ENCODE results near the gene SLC35G2.
"Not testable (repeated sequence)": the region's sequence is repeated elsewhere in the genome, so short reads cannot be mapped to it uniquely, and the experiment has no call there.

SLC35G2 gene

DNA sequence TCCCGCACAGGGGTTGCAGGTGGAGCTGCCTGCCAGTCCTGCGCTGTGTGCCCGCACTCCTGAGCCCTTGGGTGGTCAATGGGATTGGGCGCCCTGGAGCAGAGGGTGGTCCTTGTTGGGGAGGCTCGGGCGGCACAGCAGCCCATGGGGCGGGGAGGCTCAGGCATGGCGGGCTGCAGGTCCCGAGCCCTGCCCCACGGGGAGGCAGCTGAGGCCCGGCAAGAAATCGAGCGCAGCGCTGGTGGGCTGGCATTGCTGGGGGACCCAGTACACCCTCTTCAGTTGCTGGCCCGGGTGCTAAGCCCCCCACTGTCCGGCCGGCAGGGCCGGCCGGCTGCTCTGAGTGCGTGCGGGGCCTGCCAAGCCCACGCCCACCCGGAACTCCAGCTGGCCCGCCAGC is 71.0 kb downstream of the SLC35G2 start:
- peaks cover 13% of the 10 kb centered on the region; the same call in 1 of the 2 replicates for H3K4me1 ChIP-seq (ENCODE audit: insufficient read depth, low read length)
- H3K9me3 ChIP-seq (ENCODE audit: control insufficient read depth, insufficient read depth, low read length), result no peaks in the 10 kb centered on the region; the same call in 1 of the 2 replicates
- no peaks in the 10 kb centered on the region for H3K36me3 ChIP-seq (ENCODE audit: insufficient read depth, low read length)
- no peak overlapping the region for H3K9ac ChIP-seq (ENCODE audit: low read depth, low read length)

DNA sequence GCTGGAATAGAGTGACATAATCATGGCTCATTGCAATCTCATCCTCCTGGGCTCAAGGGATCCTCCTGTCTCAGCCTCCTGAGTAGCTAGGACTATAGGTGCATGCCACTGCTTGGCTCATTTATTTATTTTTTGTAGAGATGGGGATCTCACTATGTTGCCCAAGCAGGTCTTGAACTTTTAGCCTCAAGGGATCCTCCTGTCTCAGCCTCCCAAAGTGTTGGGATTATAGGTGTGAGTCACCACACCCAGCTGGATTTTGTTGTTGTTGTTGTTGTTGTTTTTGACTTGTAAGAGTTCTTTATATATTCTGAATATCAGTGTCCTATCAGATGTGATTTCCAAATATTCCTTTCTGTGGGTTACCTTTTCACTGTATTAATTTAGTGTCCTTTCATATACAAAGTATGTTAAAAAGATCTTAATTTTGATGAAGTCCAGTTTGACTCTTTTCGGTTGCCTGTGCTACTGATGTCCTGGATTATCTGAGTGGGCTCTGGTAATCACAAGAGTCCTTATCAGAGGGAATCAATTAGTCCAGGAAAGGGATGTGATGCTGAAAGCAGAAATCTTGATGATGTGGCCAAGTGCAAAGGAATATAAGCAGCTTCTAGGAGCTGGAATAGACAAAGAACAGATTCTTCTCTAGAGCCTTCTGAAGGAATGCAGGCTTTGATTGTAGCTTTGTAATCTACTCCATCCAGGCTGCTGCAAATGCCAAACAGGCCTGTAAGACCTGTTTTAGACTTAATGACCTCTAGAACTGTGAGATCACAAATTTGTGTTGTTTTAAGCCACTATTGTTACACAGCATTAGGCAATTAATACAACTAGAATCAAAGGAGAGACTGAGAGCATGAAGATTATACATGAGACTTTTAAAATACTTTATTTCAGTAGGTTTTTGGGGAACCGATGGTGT is 73.3 kb downstream of the SLC35G2 start:
- no peaks in the 10 kb centered on the region for H3K36me3 ChIP-seq (ENCODE audit: insufficient read depth, low read length)
- no peak overlapping the region for H3K9ac ChIP-seq (ENCODE audit: low read depth, low read length)
- no peaks in the 10 kb centered on the region; the same call in 1 of the 2 replicates for H3K9me3 ChIP-seq (ENCODE audit: control insufficient read depth, insufficient read depth, low read length)
- peaks cover 16% of the 10 kb centered on the region; the same call in 1 of the 2 replicates for H3K4me1 ChIP-seq (ENCODE audit: insufficient read depth, low read length)

DNA sequence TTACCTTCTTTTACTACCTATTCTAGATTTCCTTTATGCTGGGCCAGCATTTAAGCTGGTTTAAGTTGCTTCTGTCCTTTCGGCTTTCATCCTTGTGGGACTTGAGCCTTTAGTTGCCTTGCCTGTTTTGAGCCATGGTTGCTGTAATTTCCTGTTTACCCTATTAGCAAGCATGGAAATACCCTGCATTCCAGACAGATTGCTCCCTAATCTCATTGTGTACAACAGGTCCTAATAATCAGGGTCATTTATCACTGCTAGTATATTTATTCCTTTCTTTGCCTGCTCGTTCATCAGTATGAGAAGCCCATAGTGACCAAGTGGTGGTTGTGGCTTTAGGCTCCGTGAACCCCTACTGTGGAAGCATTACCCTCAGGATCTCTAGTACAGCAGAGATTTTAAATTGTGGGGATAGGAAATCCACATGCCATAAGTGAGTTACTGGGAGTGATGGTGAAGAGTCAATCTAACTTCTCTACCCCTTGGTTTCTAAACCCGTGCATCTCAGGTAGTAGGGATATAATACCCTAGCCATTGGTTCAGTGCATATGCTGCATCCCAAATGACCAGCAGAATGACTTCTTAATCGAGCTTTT is 75.0 kb downstream of the SLC35G2 start:
- no peaks in the 10 kb centered on the region for H3K36me3 ChIP-seq (ENCODE audit: insufficient read depth, low read length)
- H3K9ac ChIP-seq (ENCODE audit: low read depth, low read length), result no peak overlapping the region
- peaks cover 25% of the 10 kb centered on the region; the same call in 1 of the 2 replicates for H3K4me1 ChIP-seq (ENCODE audit: insufficient read depth, low read length)
- H3K9me3 ChIP-seq (ENCODE audit: control insufficient read depth, insufficient read depth, low read length), result no peaks in the 10 kb centered on the region; the same call in 1 of the 2 replicates

DNA sequence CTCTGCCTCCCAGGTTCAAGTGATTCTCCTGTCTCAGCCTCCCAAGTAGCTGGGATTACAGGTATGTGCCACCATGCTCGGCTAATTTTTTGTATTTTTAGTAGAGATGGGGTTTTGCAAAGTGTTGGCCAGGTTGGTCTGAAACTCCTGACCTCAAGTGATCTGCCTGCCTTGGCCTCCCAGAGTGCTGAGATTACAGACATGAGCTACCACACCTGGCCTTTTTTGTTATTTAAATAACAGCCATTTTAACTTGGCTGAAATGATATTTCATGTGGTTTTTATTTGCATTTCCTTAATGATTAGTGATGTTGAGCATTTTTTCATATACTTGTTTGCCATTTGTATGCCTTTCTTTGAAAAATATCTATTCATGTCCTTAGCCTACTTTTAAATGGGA is 78.2 kb downstream of the SLC35G2 start:
- H3K4me1 ChIP-seq (ENCODE audit: insufficient read depth, low read length), result peaks cover 31% of the 10 kb centered on the region; the same call in 1 of the 2 replicates
- not testable (repeated sequence) for H3K36me3 ChIP-seq (ENCODE audit: insufficient read depth, low read length); H3K9me3 ChIP-seq (ENCODE audit: control insufficient read depth, insufficient read depth, low read length); H3K9ac ChIP-seq (ENCODE audit: low read depth, low read length)

DNA sequence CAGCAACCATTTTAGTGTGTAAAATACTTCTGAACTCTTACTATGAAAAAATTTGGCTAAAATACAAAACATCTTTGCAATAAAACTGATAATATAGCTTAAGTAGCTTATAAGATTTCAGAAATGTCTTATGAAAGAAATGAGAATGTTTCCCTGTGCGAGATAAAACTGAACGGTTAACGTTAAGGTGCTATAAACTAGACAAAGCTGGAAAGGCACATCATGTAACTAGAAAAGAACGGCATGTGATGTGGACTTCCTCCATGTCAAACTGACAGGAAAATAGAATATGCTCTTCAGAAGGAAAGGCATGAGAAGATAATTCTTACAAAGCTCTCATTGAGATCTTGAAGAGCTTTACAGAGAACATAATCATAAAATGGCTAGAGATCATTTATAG is 79.6 kb downstream of the SLC35G2 start:
- Histone ChIP-seq H3K9me3 (ENCODE audit: control insufficient read depth, insufficient read depth, low read length) (peaks cover 2% of the 10 kb centered on the region; the same call in 1 of the 2 replicates), H3K4me1 (ENCODE audit: insufficient read depth, low read length) (peaks cover 26% of the 10 kb centered on the region; the same call in 1 of the 2 replicates), H3K9ac (ENCODE audit: low read depth, low read length) (no peak overlapping the region), H3K36me3 (ENCODE audit: insufficient read depth, low read length) (no peaks in the 10 kb centered on the region)

DNA sequence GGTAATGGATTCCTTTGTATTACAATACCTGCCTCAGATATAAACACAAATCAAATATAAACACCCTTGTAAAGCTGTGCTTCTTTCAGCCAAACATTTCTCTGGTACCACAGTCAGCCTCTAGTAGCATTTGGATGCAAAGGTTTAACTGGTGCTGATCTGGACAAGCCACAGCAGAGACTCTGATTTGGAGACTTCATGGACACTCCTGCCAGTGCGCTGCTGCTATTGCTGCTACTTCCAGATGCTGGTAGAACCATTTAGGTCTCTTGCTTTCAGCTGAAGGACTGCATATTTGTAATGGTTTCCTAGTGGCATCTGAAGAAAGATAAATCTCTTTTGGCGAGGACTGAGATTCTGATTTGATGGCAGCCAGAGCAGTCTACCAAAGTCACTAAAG is 80.0 kb downstream of the SLC35G2 start:
- H3K36me3 ChIP-seq (ENCODE audit: insufficient read depth, low read length), result no peaks in the 10 kb centered on the region
- H3K4me1 ChIP-seq (ENCODE audit: insufficient read depth, low read length), result peaks cover 22% of the 10 kb centered on the region; the same call in 1 of the 2 replicates
- H3K9ac ChIP-seq (ENCODE audit: low read depth, low read length), result no peak overlapping the region
- peaks cover 2% of the 10 kb centered on the region; the same call in 1 of the 2 replicates for H3K9me3 ChIP-seq (ENCODE audit: control insufficient read depth, insufficient read depth, low read length)

DNA sequence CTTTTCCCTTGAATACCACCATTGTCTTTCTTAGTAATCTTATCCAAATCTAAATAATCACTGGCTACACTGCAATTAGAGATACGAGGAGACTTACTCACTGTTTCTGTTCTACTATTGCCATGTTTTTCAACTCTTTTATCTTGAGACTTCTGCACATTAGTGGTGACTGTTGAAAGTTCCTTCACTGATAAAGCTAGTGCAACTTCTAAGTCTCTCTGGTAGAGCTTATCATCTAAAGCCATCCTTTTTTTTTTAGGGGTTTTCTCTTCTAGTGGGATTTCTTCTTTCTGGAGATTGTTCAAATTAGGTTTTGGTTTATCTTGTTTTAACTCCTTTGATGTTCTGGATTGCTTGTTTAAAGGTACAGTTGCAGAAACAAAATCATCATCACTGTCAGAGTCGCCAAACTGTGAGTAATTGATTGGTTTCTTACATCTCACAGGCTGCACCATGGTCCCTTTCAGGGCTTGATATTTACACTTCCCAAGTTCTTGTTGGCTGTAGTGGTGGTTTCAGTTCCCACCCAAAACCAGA is 80.8 kb downstream of the SLC35G2 start:
- Histone ChIP-seq H3K36me3 (ENCODE audit: insufficient read depth, low read length) (no peaks in the 10 kb centered on the region), H3K4me1 (ENCODE audit: insufficient read depth, low read length) (peaks cover 18% of the 10 kb centered on the region; the same call in 1 of the 2 replicates)

DNA sequence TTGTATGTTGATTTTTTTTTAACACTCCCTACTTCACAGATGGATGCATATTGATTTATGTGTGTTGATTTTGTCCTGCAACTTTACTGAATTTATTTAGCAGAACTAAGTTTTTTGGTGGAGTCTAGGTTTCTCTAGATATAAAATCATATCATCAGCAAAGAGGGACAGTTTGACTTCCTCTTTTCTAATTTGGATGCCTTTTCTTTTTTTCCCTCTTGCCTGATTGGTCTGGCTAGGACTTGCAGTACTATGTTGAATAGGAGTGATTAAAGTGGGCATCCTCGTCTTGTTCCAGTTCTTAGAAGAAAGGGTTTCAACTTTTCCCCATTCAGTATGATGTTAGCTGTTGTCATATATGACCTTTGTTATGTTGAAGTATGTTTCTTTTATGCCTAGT is 81.8 kb downstream of the SLC35G2 start:
- peaks cover 18% of the 10 kb centered on the region; the same call in 1 of the 2 replicates for H3K4me1 ChIP-seq (ENCODE audit: insufficient read depth, low read length)
- not testable (repeated sequence) for H3K9me3 ChIP-seq (ENCODE audit: control insufficient read depth, insufficient read depth, low read length)

More for the DNA sequence above, 80.8 kb downstream of the SLC35G2 start:
- Histone ChIP-seq H3K9ac (ENCODE audit: low read depth, low read length) (no peak overlapping the region), H3K9me3 (ENCODE audit: control insufficient read depth, insufficient read depth, low read length) (peaks cover 2% of the 10 kb centered on the region; the same call in 1 of the 2 replicates)

DNA sequence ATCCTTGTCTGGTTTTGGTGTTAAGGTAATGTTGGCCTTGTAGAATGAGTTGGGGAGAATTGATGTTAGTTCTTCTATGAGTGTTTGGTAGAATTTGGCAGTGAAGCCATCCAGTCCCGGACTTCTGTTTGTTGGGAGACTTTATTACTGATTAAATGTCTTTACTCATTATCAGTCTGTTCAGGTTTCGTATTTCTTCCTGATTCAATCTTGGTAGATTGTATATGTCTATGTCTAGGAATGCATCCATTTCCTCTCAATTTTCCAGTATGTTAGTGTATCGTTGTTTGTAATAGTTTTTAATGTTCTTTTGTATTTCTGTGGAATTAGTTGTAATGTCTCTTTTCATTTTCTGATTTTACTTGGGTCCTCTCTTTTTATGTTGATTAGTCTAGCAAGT is 82.5 kb downstream of the SLC35G2 start:
- Histone ChIP-seq H3K36me3 (ENCODE audit: insufficient read depth, low read length) (no peaks in the 10 kb centered on the region), H3K9me3 (ENCODE audit: control insufficient read depth, insufficient read depth, low read length) (peaks cover 2% of the 10 kb centered on the region; the same call in 1 of the 2 replicates), H3K9ac (ENCODE audit: low read depth, low read length) (no peak overlapping the region), H3K4me1 (ENCODE audit: insufficient read depth, low read length) (peaks cover 18% of the 10 kb centered on the region; the same call in 1 of the 2 replicates)

More for the DNA sequence above, 81.8 kb downstream of the SLC35G2 start:
- H3K9ac ChIP-seq (ENCODE audit: low read depth, low read length); H3K36me3 ChIP-seq (ENCODE audit: insufficient read depth, low read length): not testable (repeated sequence)

DNA sequence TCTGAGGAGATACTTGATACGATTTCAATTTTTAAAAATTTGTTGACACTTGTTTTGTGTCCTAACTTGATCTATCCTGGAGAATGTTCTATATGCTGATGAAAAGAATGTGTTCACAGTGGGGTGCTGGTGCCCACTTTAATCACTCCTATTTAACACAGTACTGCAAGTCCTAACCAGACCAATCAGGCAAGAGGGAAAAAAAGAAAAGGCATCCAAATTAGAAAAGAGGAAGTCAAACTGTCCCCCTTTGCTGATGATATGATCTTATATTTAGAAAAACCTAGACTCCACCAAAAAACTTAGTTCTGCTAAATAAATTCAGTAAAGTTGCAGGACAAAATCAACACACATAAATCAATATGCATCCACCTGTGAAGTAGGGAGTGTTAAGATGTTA is 83.6 kb downstream of the SLC35G2 start:
- peaks cover 21% of the 10 kb centered on the region for H3K4me1 ChIP-seq (ENCODE audit: insufficient read depth, low read length)
- H3K36me3 ChIP-seq (ENCODE audit: insufficient read depth, low read length); H3K9me3 ChIP-seq (ENCODE audit: control insufficient read depth, insufficient read depth, low read length); H3K9ac ChIP-seq (ENCODE audit: low read depth, low read length): not testable (repeated sequence)

DNA sequence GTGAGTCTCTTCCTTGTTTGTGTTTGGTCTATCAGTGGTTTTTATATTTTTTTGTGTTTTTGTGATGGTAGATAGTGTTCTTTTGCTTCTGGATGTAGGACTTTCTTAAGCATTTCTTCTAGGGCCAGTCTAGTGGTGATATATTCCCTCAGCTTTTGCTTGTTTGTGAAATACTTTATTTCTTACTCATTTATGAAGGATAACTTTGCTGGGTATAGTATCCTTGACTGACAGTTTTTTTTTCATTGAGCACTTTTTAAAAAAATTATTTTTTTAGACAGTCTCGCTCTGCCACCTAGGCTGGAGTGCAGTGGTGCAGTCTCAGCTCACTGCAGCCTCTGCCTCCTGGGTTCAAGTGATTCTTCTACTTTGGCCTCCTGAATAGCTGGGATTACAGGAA is 85.0 kb downstream of the SLC35G2 start:
- H3K9me3 ChIP-seq (ENCODE audit: control insufficient read depth, insufficient read depth, low read length), result peaks cover 2% of the 10 kb centered on the region; the same call in 1 of the 2 replicates
- H3K9ac ChIP-seq (ENCODE audit: low read depth, low read length), result no peak overlapping the region
- H3K36me3 ChIP-seq (ENCODE audit: insufficient read depth, low read length), result no peaks in the 10 kb centered on the region
- peaks cover 15% of the 10 kb centered on the region for H3K4me1 ChIP-seq (ENCODE audit: insufficient read depth, low read length)

DNA sequence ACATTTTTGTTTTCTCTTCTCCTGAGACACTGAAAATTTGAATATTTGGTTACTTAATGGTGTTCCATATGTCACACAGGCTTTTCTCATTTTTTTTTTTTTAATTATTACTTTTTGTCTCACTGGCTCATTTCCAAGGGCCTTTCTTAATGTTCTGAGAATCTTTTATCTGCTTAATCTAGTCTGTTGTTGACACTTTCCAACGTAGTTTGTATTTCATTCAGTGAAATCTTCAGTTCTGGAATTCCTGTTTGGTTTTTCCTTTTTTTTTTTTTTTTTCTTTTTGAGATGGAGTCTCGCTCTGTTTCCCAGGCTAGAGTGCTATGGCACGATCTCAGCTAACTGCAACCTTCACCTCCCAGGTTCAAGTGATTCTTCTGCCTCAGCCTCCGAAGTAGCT is 85.8 kb downstream of the SLC35G2 start:
- H3K9me3 ChIP-seq (ENCODE audit: control insufficient read depth, insufficient read depth, low read length), result peaks cover 2% of the 10 kb centered on the region; the same call in 1 of the 2 replicates
- no peaks in the 10 kb centered on the region for H3K36me3 ChIP-seq (ENCODE audit: insufficient read depth, low read length)
- H3K4me1 ChIP-seq (ENCODE audit: insufficient read depth, low read length), result peaks cover 12% of the 10 kb centered on the region
- no peak overlapping the region for H3K9ac ChIP-seq (ENCODE audit: low read depth, low read length)

All from ES-I3 (cell line).